ENCODE results near the gene YIPF6. TPM values are rescaled to one million over a fixed set of nuclear protein-coding genes. Genes with fewer than 3 reads are reported as not detected.

Gene YIPF6, protein sequence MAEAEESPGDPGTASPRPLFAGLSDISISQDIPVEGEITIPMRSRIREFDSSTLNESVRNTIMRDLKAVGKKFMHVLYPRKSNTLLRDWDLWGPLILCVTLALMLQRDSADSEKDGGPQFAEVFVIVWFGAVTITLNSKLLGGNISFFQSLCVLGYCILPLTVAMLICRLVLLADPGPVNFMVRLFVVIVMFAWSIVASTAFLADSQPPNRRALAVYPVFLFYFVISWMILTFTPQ
- total RNA-seq = 10 to 100 TPM; 30.4 to 43.3 (median 35.8) TPM
- 10 to 100 TPM; 12.9 to 27.2 (median 15.2) TPM for polyA plus RNA-seq
- long read RNA-seq, donor 1, full-length matches to known transcripts = 16 of 20 reads
- long read RNA-seq, donor 1, partial matches to known transcripts = 2 of 20 reads
- long read RNA-seq, donor 1, other reads (novel, unspliced or antisense) = 2 of 20 reads
- long read RNA-seq, donor 2, full-length matches to known transcripts = 35 of 45 reads
- long read RNA-seq, donor 2, partial matches to known transcripts = 1 of 45 reads
- long read RNA-seq, donor 2, other reads (novel, unspliced or antisense) = 9 of 45 reads

DNA sequence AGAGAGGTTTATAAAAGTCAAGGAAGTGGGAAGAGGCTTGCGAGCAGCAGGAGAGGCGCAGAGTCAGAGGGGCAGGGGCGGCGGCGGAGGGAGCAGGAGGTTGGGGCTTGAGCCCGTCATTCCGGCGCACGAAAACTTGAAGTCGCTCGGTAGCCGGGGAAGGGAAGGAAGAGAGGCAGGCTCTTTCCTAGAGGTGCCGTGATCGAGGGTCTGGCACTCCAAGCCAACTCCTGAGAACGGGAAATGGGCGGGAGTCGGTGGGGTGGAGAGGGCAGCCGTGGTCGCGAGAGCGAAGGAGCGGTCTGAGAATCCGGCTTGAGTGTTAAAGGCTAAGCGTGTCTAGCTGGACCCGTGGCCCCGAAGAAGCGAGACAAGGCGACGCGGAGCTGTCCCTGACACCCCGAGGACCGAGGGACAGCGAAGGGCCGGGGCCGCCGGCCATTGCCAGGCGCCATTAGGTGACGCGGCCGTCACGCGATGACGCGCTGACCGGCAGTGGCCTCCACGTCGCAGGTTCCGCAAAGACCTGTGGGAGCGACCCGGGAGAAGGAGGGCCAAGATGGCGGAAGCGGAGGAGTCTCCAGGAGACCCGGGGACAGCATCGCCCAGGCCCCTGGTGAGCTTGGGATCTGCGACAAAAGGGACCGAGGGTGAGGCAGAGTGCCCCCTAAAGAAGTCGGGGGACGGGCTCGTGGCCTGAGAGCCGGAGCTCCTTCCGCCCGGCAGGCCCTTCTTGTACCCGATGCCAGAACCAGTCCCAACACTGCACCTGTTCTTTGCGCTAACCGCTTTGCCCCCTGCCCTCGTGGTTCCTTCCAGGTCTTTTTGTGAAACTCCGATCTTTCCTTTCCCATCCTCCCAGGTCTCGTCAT lies at the start of gene YIPF6:
Gene YIPF6 (plus strand): TSS at position 544 of the 872 bp plus-strand sequence. CDS start 16 bp downstream, at position 560.
- DNase-seq (peak; percentile 80 to 89), ATAC-seq (peak; percentile 93 to 99 (median 96))
- Histone ChIP-seq H3K4me1 (peaks cover 25% of the 10 kb centered on the region), H3K4me3 (peak within 1 kb of the TSS; percentile 85), H3K27ac (peak within 1 kb of the TSS; percentile 94), H3K9me3 (no peaks in the 10 kb centered on the region), H3K27me3 (ENCODE audit: insufficient read depth in 3 of 3, low read length in 2 of 3) (peaks cover 0 to 11% (median 0%) of the 10 kb centered on the region in 3 donors), H3K36me3 (ENCODE audit: insufficient read depth in 1 of 2, low read depth in 1 of 2) (no peaks in the 10 kb centered on the region)
- WGBS, 3 donors = 0 to 36% (median 1%) methylated on average over 39 to 68 of the region's 68 CpGs
- TF ChIP-seq, protein P1, sequence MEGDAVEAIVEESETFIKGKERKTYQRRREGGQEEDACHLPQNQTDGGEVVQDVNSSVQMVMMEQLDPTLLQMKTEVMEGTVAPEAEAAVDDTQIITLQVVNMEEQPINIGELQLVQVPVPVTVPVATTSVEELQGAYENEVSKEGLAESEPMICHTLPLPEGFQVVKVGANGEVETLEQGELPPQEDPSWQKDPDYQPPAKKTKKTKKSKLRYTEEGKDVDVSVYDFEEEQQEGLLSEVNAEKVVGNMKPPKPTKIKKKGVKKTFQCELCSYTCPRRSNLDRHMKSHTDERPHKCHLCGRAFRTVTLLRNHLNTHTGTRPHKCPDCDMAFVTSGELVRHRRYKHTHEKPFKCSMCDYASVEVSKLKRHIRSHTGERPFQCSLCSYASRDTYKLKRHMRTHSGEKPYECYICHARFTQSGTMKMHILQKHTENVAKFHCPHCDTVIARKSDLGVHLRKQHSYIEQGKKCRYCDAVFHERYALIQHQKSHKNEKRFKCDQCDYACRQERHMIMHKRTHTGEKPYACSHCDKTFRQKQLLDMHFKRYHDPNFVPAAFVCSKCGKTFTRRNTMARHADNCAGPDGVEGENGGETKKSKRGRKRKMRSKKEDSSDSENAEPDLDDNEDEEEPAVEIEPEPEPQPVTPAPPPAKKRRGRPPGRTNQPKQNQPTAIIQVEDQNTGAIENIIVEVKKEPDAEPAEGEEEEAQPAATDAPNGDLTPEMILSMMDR (IDR thresholded peaks at IDR 0.05) = no peak
- intact Hi-C loops (cut with DNase I) = loop anchor here in 1 of 2 donors (5.0 kb wide), 1 partner anchor 36 kb away; no protein-coding TSS in a partner anchor

DNA sequence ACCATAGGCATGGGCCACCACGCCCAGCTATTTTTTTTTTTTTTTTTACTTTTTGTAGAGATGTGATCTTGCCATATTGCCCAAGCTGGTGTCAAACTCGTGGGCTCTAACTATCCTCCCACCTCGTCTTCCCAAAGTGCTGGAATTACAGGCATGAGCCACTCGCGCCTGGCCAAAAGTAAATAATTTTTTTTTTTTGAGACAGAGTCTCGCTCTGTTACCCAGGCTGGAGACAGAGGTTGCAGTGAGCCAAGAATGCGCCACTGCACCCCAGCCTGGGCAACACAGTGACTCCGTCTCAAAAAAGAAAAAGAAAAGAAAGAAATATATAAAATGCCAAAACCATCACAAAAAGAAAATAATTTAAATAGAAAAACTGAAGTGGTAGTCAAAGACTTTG lies 47.1 kb upstream of the YIPF6 start:
- TF ChIP-seq, protein P1 (IDR thresholded peaks at IDR 0.05) = no peak
- WGBS, 3 donors = 52 to 69% (median 56%) methylated on average over 8 of the region's 8 CpGs
- Histone ChIP-seq H3K4me1 (no peaks in the 10 kb centered on the region), H3K27ac (no peak overlapping the region), H3K4me3 (no peak overlapping the region), H3K27me3 (ENCODE audit: insufficient read depth in 3 of 3, low read length in 2 of 3) (no peaks in the 10 kb centered on the region), H3K36me3 (ENCODE audit: insufficient read depth in 1 of 2, low read depth in 1 of 2) (no peaks in the 10 kb centered on the region), H3K9me3 (no peaks in the 10 kb centered on the region)
- DNase-seq (no peak), ATAC-seq (no peak)
- intact Hi-C loops (cut with DNase I) = no loop called here

DNA sequence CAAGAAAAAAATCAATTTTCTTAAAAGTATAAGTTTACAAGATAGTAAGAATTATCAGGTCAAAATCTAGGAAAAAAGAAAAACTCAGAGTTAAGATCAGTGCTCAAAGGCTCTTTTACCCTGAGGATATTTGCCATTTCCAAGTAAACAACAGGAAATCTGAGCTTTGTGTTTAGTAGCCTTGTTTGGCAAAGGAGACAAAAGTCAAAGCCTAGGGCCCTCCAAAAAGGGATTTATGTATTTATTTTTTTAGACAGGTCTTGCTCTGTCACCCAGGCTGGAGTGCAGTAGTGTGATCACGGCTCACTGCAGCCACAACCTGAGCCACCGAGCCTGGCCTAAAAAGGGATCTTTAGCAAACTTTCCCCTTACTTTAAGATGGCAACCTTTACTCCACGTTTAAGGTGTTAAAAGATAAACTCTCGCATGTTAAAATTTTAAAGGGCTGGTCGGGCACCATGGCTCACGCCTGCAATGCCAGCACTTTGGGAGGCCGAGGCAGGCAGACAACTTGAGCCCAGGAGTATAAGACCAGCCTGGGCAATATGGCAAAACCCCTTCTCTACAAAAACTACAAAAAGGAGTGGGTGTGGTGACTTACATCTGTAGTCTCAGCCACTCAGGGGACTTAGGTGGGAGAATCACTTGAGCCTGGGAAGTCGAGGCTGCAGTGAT lies 44.2 kb upstream of the YIPF6 start:
- Histone ChIP-seq H3K27ac (no peak overlapping the region), H3K27me3 (ENCODE audit: insufficient read depth in 3 of 3, low read length in 2 of 3) (no peaks in the 10 kb centered on the region), H3K36me3 (ENCODE audit: insufficient read depth in 1 of 2, low read depth in 1 of 2) (no peaks in the 10 kb centered on the region), H3K4me3 (no peak overlapping the region), H3K9me3 (peaks cover 4% of the 10 kb centered on the region), H3K4me1 (no peaks in the 10 kb centered on the region)
- ATAC-seq (no peak), DNase-seq (no peak)
- intact Hi-C loops (cut with DNase I) = no loop called here
- 59 to 80% (median 72%) methylated on average over 8 of the region's 8 CpGs for WGBS, 3 donors
- TF ChIP-seq, protein P1 (IDR thresholded peaks at IDR 0.05) = no peak

DNA sequence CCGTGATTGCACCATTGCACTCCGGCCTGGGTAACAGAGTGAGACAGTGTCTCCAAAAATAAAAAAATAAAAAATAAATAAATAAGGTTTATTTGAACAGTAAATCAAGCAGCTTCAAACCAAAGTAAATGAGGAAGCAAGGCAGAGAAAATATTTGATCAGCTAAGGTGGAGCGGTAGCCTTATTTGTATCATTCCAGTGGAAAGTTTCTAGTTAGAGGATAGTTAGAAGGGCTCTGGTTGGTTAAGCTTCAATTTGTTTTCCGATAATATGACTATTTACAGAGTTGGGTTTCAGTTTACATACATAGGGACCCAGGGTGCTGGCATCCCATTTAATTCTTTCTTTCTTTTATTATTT lies 43.7 kb upstream of the YIPF6 start:
- WGBS, 3 donors = 89 to 98% (median 94%) methylated on average over 4 of the region's 4 CpGs
- no peak overlapping the region for H3K27ac ChIP-seq
- TF ChIP-seq, protein P1 (IDR thresholded peaks at IDR 0.05) = no peak
- H3K4me3 ChIP-seq = no peak overlapping the region
- peaks cover 0 to 3% (median 0%) of the 10 kb centered on the region in 3 donors for H3K27me3 ChIP-seq (ENCODE audit: insufficient read depth in 3 of 3, low read length in 2 of 3)
- DNase-seq (no peak), ATAC-seq (no peak)
- no peaks in the 10 kb centered on the region for H3K36me3 ChIP-seq (ENCODE audit: insufficient read depth in 1 of 2, low read depth in 1 of 2)
- intact Hi-C loops (cut with DNase I) = no loop called here
- peaks cover 4% of the 10 kb centered on the region for H3K9me3 ChIP-seq
- no peaks in the 10 kb centered on the region for H3K4me1 ChIP-seq
